T47D (cell line): Measurements from ENCODE around the gene CDK10.

Experiments used
- DNase-seq, 2 experiments: peaks; one replicate each; pipeline versions ENCODE4 v3.0.0 to v3.0.0-alpha.2; 2011 to 2012; ENCODE audit warnings: low read depth in 1 of 2, low spot score in 1 of 2
- JUND ChIP-seq: IDR thresholded peaks from 2 replicates; pipeline ENCODE4 v1.6.1; 2012; ENCODE audit warnings: low read depth
- in situ Hi-C: cut with HindIII; loops from 2 replicates; pipeline ENCODE4 v1.10.0; 2016; ENCODE audit warnings: low sequenced_read_pairs, low pct_unique_long_range_greater_than_20kb

CDK10 gene, protein sequence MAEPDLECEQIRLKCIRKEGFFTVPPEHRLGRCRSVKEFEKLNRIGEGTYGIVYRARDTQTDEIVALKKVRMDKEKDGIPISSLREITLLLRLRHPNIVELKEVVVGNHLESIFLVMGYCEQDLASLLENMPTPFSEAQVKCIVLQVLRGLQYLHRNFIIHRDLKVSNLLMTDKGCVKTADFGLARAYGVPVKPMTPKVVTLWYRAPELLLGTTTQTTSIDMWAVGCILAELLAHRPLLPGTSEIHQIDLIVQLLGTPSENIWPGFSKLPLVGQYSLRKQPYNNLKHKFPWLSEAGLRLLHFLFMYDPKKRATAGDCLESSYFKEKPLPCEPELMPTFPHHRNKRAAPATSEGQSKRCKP

GRCh38 chr16:89686520-89687091, at the start of gene CDK10:
CDK10 (plus strand) TSS chr16:89686689; CDS start chr16:89686711, 22 bp downstream.
- no peak for TF ChIP-seq JUND
- in situ Hi-C loops = no loop called here
- peak; percentile 93 to 96 for DNase-seq

DNA sequence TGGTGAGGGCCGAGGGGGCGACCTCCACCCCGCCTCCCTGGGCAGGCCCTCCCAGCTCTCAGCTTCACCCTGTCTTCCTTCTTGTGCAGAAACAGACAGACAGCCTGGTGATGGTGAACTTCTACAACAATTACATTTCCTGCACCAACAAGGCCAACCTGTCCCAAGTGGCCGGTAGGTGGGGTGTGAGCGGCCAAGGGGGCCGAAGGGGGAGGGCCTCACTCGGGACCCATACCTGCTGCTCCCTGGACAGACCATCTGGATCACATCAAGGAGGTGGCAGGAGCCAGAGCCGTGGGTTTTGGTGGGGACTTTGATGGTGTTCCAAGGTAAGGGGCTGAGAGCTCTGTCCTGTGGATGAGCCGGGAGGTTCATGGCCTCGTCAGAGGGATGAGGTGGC, 49.1 kb upstream of the CDK10 start:
- in situ Hi-C loops = no loop called here
- no peak for DNase-seq
- no peak for TF ChIP-seq JUND

GRCh38 chr16:89638455-89638854, 48.0 kb upstream of the CDK10 start:
- in situ Hi-C loops = no loop called here
- DNase-seq = no peak
- no peak for TF ChIP-seq JUND

DNA sequence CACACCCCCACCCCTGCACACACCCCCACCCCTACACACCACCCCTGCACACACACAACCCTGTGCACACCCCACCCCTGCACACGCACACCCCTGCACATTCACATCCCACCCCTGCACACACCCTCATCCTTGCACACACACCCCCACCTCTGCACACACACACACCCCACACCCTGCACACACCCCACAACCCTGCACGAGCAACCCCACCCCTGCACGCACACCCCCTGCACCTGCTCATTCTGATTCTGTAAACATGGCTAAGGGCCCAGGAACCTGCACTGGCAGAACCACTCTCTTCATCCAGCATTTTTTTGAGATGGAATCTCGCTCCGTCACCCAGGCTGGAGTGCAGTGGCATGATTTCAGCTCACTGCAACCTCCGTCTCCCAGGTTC, 47.1 kb upstream of the CDK10 start:
- TF ChIP-seq JUND = no peak
- DNase-seq = peak; percentile 49 to 72
- in situ Hi-C loops = no loop called here

DNA sequence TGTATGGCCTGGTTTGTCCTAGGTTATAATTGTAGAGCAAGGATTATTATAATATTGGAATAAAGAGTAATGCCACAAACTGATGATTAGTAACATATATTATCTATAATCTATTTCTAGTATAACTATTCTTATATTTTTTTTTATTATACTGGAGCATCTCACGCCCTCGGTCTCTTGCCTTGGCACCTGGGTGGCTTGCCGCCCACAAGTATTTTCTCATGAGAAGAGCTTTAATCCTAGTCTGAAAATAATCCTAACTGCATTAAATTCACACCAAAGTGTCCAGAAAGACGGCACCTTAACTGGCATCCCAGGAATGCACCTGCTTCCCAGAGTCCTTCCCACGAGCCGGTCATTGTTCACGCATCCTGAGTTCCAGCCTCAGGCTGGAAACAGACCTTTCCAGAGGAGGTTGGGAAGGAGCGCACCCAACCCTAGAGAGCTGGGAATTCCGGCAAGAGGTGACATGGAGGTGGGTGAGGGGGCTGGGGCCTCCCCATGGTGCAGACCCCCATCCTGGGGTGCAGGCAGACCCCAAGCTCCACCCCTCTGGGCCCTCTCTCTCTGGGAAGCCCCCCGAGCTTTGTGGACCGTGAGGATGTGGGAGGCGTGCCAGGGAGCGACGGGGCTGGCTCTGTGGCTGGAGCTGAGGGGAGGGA, 44.9 kb upstream of the CDK10 start:
- DNase-seq = peak; percentile 52 to 69
- in situ Hi-C loops = no loop called here
- no peak for TF ChIP-seq JUND

GRCh38 chr16:89642574-89642973, 43.9 kb upstream of the CDK10 start:
- in situ Hi-C loops = no loop called here
- no peak for DNase-seq
- no peak for TF ChIP-seq JUND

GRCh38 chr16:89643769-89644300, 42.7 kb upstream of the CDK10 start:
- in situ Hi-C loops = no loop called here
- no peak for TF ChIP-seq JUND
- no peak for DNase-seq

- in situ Hi-C loops = no loop called here
- no peak for TF ChIP-seq JUND
- DNase-seq = no peak
Measured at GRCh38 chr16:89645122-89645521, 41.4 kb upstream of the CDK10 start.

DNA sequence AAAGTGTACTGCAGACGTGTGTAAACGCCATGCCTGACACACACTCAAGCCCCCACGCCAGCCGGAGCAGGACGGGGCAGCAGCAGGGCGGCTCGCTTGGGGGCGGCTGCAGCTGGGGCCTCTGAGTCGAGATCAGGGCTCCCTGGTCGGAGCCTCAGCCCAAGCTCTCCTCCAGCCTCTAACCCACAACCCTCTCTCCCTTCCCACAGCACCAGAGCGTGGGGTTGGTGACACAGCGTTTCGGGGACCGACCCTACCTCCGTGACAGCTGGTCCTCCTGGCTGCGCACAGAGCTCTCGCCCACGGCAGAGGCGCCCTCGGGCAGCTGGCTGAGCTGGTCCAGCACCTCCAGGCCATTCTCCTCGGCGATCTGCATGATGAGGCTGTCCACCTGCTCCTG, 40.2 kb upstream of the CDK10 start:
- no peak for TF ChIP-seq JUND
- no peak for DNase-seq
- in situ Hi-C loops = no loop called here

DNA sequence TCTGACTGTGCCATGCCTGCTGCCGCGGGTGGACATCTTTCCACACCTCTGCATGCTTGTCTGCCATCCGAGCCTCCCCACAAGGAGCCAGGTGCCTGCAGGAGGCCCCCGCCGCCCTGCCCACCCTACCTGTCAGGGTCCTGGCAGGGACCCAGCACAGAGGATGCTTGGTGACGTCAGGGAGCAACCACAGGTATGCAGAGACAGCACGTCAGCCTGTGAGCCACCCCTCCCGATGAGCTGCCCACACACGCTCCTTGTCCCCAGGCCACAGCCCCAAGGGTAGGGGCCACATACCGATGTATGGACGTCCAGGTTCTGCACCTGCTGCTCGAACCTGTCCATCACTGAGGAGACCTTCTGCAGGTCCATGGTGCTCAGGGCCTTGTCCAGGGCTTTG, 39.6 kb upstream of the CDK10 start:
- in situ Hi-C loops = no loop called here
- TF ChIP-seq JUND = no peak
- no peak for DNase-seq

GRCh38 chr16:89651584-89651983, 34.9 kb upstream of the CDK10 start:
- TF ChIP-seq JUND = no peak
- in situ Hi-C loops = no loop called here
- no peak for DNase-seq

- in situ Hi-C loops = no loop called here
- TF ChIP-seq JUND = no peak
Measured at GRCh38 chr16:89653656-89654295, 32.7 kb upstream of the CDK10 start.

DNA sequence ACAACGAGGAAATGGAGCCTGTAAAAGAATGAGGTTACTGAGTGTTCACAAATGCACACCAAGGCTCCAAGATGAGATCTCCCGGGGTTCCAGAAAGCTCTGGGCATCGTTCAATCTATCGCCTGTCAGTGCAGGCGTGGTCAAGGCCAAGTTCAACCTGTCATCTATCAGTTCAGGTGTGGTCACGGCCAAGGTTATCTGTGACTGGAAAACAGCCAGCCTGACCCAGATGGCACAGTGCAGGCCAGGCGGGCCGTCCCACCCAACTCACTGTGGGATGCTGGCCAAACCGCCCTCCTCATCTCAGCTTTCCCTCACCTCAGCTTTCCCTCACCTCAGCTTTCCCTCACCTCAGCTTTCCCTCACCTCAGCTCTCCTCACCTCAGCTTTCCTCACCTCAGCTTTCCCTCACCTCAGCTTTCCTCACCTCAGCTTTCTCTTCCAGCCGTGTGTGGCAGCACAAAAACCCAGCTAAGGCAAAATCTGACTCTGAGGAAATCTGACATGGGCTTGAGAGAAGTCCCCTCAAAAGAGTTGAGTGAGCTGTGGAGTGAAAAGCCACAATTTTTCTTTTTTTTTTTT, 31.3 kb upstream of the CDK10 start:
- TF ChIP-seq JUND = no peak
- in situ Hi-C loops = no loop called here
- no peak for DNase-seq

More at GRCh38 chr16:89653656-89654295, 32.7 kb upstream of the CDK10 start:
- DNase-seq = no peak
